Right kidney (tissue), 1 donor: Measurements from ENCODE around the gene HLCS.

Experiments used
- DNase-seq: peaks from one replicate; pipeline ENCODE4 v3.0.0-alpha.2; 2016

Gene HLCS

GRCh38 chr21:36701756-36702621 is 264.5 kb downstream of the HLCS start:
- DNase-seq, result no peak

DNA sequence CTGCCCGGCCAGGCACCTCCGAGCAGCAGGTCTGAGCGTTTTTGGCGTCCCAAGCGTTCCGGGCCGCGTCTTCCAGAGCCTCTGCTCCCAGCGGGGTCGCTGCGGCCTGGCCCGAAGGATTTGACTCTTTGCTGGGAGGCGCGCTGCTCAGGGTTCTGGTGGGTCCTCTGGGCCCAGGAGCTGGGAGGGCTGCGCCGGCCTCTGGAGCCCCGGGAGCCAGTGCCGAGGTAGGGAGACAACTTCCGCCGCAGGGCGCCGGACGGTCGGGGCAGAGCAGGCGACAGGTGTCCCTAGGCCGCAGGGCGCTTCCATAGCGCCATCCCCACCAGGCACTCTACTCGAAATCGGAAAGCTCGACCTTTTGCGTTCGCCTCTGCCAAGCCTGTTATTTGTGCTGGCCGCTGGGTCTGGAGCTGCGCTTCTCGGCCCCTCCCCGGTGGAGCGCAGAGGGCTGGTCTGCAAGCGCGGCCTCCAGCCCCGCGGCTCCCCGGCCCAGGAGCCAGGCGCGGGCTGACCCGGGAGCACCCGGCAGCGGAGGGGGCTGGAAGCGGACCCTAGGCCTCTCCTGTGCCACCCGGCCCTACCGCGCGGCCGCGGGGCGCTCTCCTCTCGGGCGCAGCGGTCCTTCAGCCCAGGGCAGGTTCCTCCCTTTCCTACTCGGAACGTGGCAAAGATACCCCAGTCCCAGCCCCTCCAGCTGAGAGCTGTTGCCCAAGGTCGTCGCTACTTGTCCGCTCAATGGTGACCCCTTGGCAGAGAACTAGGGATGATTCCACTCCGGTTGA is 265.3 kb downstream of the HLCS start:
- peak; percentile 77 for DNase-seq
